GM11168 (cell line): Measurements from ENCODE around the gene INTU.
"Not testable (repeated sequence)": the region's sequence is repeated elsewhere in the genome, so short reads cannot be mapped to it uniquely, and the experiment has no call there.

Experiments
- in situ Hi-C: fragments of 300-500 bp; cut with MboI; formaldehyde crosslinking; loops from one replicate; pipeline ENCODE4 v1.12.0; 2022; ENCODE audit warnings: low sequenced_read_pairs; ENCODE audit not compliant: unreplicated experiment

The INTU gene

GRCh38 chr4:127641524-127641923 lies 8.8 kb downstream of the INTU start:
- in situ Hi-C loops: no loop called here

GRCh38 chr4:127642169-127642568 lies 9.4 kb downstream of the INTU start:
- in situ Hi-C loops: no loop called here

- in situ Hi-C loops: no loop called here
These were observed 11.0 kb downstream of the INTU start for GRCh38 chr4:127643791-127644190.

- in situ Hi-C loops: no loop called here
These were observed 15.3 kb downstream of the INTU start for GRCh38 chr4:127648061-127648460.

- in situ Hi-C loops: not testable (repeated sequence)
These were observed 22.8 kb downstream of the INTU start for GRCh38 chr4:127655590-127655989.

GRCh38 chr4:127656047-127656680 lies 23.4 kb downstream of the INTU start:
- in situ Hi-C loops: no loop called here

- in situ Hi-C loops: no loop called here
These were observed 27.6 kb downstream of the INTU start for GRCh38 chr4:127660284-127660885.

- in situ Hi-C loops: no loop called here
These were observed 34.4 kb downstream of the INTU start for GRCh38 chr4:127667116-127667515.

- in situ Hi-C loops: no loop called here
These were observed 35.0 kb downstream of the INTU start for GRCh38 chr4:127667772-127668171.

- in situ Hi-C loops: no loop called here
These were observed 36.0 kb downstream of the INTU start for GRCh38 chr4:127668770-127669169.

- in situ Hi-C loops: no loop called here
These were observed 36.9 kb downstream of the INTU start for GRCh38 chr4:127669691-127670090.

GRCh38 chr4:127672111-127672510 lies 39.4 kb downstream of the INTU start:
- in situ Hi-C loops: no loop called here

GRCh38 chr4:127685292-127685691 lies 52.5 kb downstream of the INTU start:
- in situ Hi-C loops: no loop called here

- in situ Hi-C loops: no loop called here
These were observed 53.9 kb downstream of the INTU start for GRCh38 chr4:127686658-127687057.

GRCh38 chr4:127687580-127687979 lies 54.8 kb downstream of the INTU start:
- in situ Hi-C loops: no loop called here

- in situ Hi-C loops: no loop called here
These were observed 66.0 kb downstream of the INTU start for GRCh38 chr4:127698789-127699200.

- in situ Hi-C loops: no loop called here
These were observed 76.2 kb downstream of the INTU start for GRCh38 chr4:127708985-127709384.

GRCh38 chr4:127709456-127709855 lies 76.7 kb downstream of the INTU start:
- in situ Hi-C loops: no loop called here

- in situ Hi-C loops: no loop called here
These were observed 97.6 kb downstream of the INTU start, which contains the start of gene SLC25A31 for GRCh38 chr4:127730142-127730913. TSS of gene SLC25A31 (plus strand) at chr4:127730400. CDS start at chr4:127730546, 146 bp downstream.

GRCh38 chr4:127731406-127731805 lies 98.6 kb downstream of the INTU start:
- in situ Hi-C loops: no loop called here

- in situ Hi-C loops: no loop called here
These were observed 100.0 kb downstream of the INTU start for GRCh38 chr4:127732623-127733328.
